ENCODE results near the gene MCTP1.

- TF ChIP-seq EZH2 (IDR thresholded peaks at IDR 0.05; ENCODE audit: insufficient read depth, poor library complexity, severe bottlenecking) (no peak), EZH2phosphoT487 (IDR thresholded peaks at IDR 0.05; ENCODE audit: insufficient read depth, low read depth) (no peak)
These were observed 569.1 kb downstream of the MCTP1 start for GRCh38 chr5:94715768-94716167.

Data from GM23248 (cell line).